NT2/D1 (cell line): Measurements from ENCODE around the gene UGT1A9.

ENCODE experiments used
- YY1 ChIP-seq: IDR thresholded peaks from 2 replicates; pipeline ENCODE4 v1.6.1; 2011; ENCODE audit not compliant: insufficient read length, insufficient read depth
- ZNF274 ChIP-seq: IDR thresholded peaks from 2 replicates; pipeline ENCODE4 v1.6.1; 2011; ENCODE audit warnings: mild to moderate bottlenecking, low read depth, low read length

- TF ChIP-seq YY1: no peak
- no peak for TF ChIP-seq ZNF274
Observed at GRCh38 chr2:233764761-233765160, 93.1 kb downstream of the UGT1A9 start.
